Activated naive CD4-positive, alpha-beta T cell treated with anti-CD3 and anti-CD28 coated beads, Interleukin-2, amount 50 U/mL, for 72 hours (primary cell): Measurements from ENCODE around the gene FAM118B. TPM values are rescaled to one million over a fixed set of nuclear protein-coding genes. Genes with fewer than 3 reads are reported as not detected.

Source experiments
- ATAC-seq, 2 donors: fragments of 150-1000 bp; cut with Tn5 transposase; 2 replicates each; pipeline ENCODE4 v1.10.0; 2021; ENCODE audit warnings: mild to moderate bottlenecking in 2 of 2, moderate library complexity in 2 of 2
- DNase-seq, 2 donors: peaks; one replicate each; pipeline ENCODE4 v3.0.0; 2021 to 2022; ENCODE audit warnings: low spot score in 2 of 2
- H3K27ac Mint-ChIP-seq, 2 donors: one replicate each; pipeline ENCODE4 v1.8.0; 2022; ENCODE audit warnings: mild to moderate bottlenecking in 2 of 2, mixed read lengths in 2 of 2
- H3K36me3 Mint-ChIP-seq, 2 donors: one replicate each; pipeline ENCODE4 v1.8.0; 2022; ENCODE audit warnings: mixed read lengths in 2 of 2
- H3K9me3 Mint-ChIP-seq, 2 donors: one replicate each; pipeline ENCODE4 v1.8.0; 2022; ENCODE audit warnings: mixed read lengths in 2 of 2
- total RNA-seq, 2 donors: library from RNA; stranded (reverse); gene quantifications; one replicate each; pipeline ENCODE4 v1.2.3, GENCODE V29; 2022

The FAM118B gene
- 10 to 100 TPM in 1 of 2 donors, 1 to 10 TPM in 1; 6.1 to 15.6 TPM for total RNA-seq

GRCh38 chr11:126211236-126212088 is at the start of gene FAM118B, which contains the start of gene RPUSD4:
FAM118B (plus strand) TSS chr11:126211782; CDS start chr11:126235002, 23,220 bp downstream.
RPUSD4 (minus strand) TSS chr11:126211650; CDS start chr11:126211638, 12 bp downstream.
- Mint-ChIP-seq H3K36me3 (peaks cover 10 to 14% of the 10 kb centered on the region in 2 donors), H3K9me3 (no peaks in the 10 kb centered on the region)
- peak; percentile 94 to 97 for ATAC-seq

DNA sequence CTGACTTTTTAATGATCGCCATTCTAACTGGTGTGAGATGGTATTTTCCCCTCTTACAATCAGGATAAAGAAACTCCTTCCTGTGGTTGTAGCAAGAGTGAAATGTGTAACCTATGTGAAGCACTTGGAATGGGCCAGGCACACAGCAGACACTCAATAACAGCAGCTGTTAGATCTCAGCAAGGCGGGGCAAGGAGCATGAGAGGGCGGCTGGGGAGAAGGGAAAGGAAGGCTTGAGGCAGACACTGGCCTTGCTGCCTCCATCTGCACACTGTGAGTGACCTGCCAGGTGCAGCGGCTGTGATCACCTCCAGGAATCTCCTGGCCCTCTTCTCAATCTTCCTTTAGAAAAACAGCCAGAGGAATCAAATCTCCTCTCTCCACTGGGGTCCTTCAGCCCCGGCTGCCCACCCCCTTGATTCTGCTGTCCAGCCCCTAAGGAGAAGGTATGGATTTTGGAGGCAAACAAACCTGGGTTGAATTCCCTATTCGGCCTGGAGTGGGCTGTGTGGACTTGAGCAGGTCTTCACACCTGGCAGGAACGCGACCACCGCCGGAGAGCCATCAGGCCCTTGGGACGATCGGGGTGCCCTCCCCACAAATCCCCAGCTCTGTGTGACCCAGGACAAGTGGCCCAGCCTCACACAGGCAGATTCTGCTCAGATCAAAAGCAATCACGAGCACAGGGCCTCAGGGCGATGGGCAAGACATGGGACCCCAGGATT is 49.1 kb upstream of the FAM118B start:
- Mint-ChIP-seq H3K27ac (no peak overlapping the region), H3K9me3 (no peaks in the 10 kb centered on the region), H3K36me3 (no peaks in the 10 kb centered on the region)
- DNase-seq = no peak
- ATAC-seq = no peak

More at GRCh38 chr11:126211236-126212088, at the start of gene FAM118B, which contains the start of gene RPUSD4:
- peak within 1 kb of the TSS; percentile 82 to 97 for H3K27ac Mint-ChIP-seq
- peak; percentile 98 to 99 for DNase-seq

DNA sequence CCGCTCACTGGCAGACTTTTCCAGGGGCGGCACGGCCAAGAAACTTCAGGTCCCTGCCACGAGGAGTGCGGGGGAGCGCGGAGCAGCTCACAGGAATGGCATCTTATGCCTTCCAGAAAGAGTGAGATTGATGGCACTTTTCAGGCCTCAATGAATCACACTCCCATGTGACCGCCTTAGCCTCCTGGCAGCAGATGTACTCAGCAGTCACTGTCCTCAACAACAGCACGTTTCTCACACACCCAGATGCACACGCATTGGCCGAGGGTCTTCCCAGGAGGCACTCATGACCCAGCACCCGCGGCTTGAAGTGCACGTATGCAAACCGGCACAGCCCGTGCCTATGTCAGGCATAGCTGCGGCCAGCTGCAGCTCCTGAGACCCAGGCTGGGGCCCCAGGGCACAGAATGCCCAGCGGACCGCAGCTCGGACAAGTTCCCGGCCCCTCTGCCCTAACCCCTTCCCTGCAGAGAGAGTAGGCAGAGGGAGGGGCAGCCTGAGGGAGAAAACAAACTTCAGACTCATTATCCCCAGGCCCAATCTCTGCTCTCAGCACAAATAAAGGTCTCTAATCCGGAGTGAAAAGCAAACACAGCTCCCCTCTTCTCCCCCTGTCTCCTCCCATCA is 48.4 kb upstream of the FAM118B start:
- H3K27ac Mint-ChIP-seq = peak overlapping the region in 1 of 2 donors; percentile 52
- no peaks in the 10 kb centered on the region for H3K9me3 Mint-ChIP-seq
- DNase-seq (no peak), ATAC-seq (no peak)
- no peaks in the 10 kb centered on the region for H3K36me3 Mint-ChIP-seq

DNA sequence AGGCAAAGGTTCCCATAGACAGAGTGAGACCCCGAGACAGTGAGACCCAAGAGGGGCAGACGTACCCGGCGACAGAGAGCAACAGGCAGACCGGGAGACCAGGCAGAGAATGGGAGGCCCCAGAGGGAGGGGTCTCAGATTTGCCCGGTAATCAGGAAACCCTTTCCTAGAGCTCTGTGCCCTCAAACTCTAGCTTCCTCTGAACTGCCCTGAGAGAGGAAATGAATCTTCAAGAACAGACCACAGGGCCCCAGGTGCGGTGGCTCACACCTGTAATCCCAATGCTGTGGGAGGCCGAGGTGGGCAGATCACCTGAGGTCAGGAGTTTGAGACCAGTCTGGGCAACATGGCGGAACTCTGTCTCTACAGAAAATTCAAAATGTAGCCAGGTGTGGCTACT is 47.8 kb upstream of the FAM118B start:
- ATAC-seq (no peak), DNase-seq (no peak)
- Mint-ChIP-seq H3K36me3 (no peaks in the 10 kb centered on the region), H3K9me3 (no peaks in the 10 kb centered on the region), H3K27ac (peak overlapping the region in 1 of 2 donors; percentile 52)

GRCh38 chr11:126164781-126165180 is 46.8 kb upstream of the FAM118B start:
- no peak overlapping the region for H3K27ac Mint-ChIP-seq
- no peak for DNase-seq
- ATAC-seq = no peak
- no peaks in the 10 kb centered on the region for H3K9me3 Mint-ChIP-seq
- no peaks in the 10 kb centered on the region for H3K36me3 Mint-ChIP-seq

DNA sequence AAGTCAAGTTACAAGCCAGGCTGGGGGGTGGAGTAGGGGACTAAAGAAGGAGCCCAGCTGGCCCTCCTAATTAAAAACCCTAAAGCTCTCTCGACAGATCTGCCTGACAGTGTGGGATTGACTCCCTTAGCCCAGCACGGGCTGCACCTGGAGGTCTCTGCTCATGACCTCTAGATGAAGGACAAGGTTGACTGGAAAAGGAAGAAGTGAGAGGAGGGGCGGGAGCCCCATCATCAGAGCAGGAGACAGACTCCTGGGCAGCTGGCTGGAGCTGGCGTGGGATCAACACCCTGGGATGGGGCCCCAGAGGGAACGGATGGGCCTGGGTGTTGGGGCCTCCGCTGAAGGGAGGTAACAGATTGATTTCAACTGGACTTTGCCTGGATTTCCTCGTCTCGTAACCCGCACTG is 46.3 kb upstream of the FAM118B start:
- Mint-ChIP-seq H3K27ac (no peak overlapping the region), H3K9me3 (no peaks in the 10 kb centered on the region), H3K36me3 (no peaks in the 10 kb centered on the region)
- ATAC-seq (no peak), DNase-seq (no peak)

GRCh38 chr11:126165757-126166156 is 45.8 kb upstream of the FAM118B start:
- DNase-seq = no peak
- ATAC-seq = no peak
- H3K36me3 Mint-ChIP-seq = no peaks in the 10 kb centered on the region
- no peaks in the 10 kb centered on the region for H3K9me3 Mint-ChIP-seq
- H3K27ac Mint-ChIP-seq = no peak overlapping the region

- Mint-ChIP-seq H3K27ac (no peak overlapping the region), H3K36me3 (no peaks in the 10 kb centered on the region), H3K9me3 (no peaks in the 10 kb centered on the region)
- DNase-seq = no peak
- ATAC-seq = no peak
Observed at GRCh38 chr11:126166413-126166812, 45.2 kb upstream of the FAM118B start.

- no peaks in the 10 kb centered on the region for H3K9me3 Mint-ChIP-seq
- no peaks in the 10 kb centered on the region for H3K36me3 Mint-ChIP-seq
- ATAC-seq (no peak), DNase-seq (no peak)
- no peak overlapping the region for H3K27ac Mint-ChIP-seq
Observed at GRCh38 chr11:126167488-126167887, 44.1 kb upstream of the FAM118B start.

DNA sequence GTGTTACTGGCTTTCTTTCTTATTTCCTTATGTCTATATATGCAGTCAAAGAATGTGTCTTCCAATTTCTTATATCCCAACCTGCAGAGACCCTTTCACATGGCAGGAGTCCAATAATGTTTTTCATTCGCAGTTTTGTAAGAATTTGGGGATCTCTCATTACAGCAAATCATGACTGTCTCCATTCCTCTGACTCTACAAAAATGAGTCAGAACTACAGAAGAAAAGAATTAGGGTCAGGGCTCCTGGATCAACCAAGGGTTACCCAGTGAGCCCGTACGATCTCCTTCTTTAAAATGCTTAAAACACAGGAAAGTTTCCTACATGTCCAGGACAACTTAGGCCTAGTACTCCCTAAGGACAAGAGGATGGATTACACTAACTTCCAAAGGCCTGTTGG is 42.3 kb upstream of the FAM118B start:
- no peaks in the 10 kb centered on the region for H3K9me3 Mint-ChIP-seq

DNA sequence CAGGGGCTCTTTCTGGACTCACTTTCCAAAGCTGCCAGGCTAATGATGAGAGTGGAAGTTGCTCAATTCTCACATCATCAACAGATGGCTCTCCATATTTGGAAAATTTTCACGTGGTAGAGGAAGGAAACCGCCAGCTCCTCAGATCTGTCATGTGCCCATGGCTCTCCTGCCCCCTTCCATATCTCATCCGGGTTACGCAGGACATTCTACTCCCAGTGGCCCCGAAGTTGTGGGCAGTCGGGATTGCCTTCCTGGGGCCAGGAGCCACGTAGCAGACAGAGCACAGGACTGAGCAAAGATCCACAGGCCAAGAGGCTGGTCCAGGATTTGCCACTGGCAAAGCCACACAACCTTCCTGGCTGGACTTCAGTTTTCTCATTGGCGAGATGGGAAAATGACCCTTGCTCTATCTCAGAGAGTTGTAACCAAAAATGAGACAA is 39.0 kb upstream of the FAM118B start:
- DNase-seq (no peak), ATAC-seq (no peak)
- Mint-ChIP-seq H3K9me3 (no peaks in the 10 kb centered on the region), H3K27ac (peak overlapping the region in 1 of 2 donors; percentile 36), H3K36me3 (no peaks in the 10 kb centered on the region)

More for the DNA sequence above, 42.3 kb upstream of the FAM118B start:
- no peaks in the 10 kb centered on the region for H3K36me3 Mint-ChIP-seq
- ATAC-seq (no peak), DNase-seq (no peak)
- no peak overlapping the region for H3K27ac Mint-ChIP-seq

DNA sequence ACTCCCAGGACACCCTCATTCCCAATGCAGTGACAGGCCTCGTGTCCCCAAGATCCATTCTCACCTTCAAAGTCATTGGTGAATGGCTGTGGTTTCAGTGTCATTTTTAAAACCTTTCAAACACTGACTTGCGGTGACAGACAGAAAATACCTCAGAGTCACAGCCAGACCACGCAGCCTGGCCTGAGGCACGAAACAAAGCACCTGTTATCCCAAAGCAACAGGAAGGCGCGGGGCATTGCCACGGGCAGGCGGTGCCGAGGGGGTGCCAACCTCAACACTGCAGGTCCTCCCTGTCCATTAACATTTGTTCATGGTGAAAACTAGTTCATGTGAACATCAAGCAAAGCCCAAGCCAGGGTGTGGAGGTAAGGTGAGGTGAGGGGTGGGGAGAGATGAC is 38.3 kb upstream of the FAM118B start:
- no peaks in the 10 kb centered on the region for H3K36me3 Mint-ChIP-seq
- no peak for DNase-seq
- no peak overlapping the region for H3K27ac Mint-ChIP-seq
- no peak for ATAC-seq
- no peaks in the 10 kb centered on the region for H3K9me3 Mint-ChIP-seq

- Mint-ChIP-seq H3K27ac (no peak overlapping the region), H3K36me3 (no peaks in the 10 kb centered on the region), H3K9me3 (no peaks in the 10 kb centered on the region)
- ATAC-seq = no peak
- no peak for DNase-seq
Observed at GRCh38 chr11:126174816-126175215, 36.8 kb upstream of the FAM118B start.

GRCh38 chr11:126175393-126175792 is 36.2 kb upstream of the FAM118B start:
- H3K36me3 Mint-ChIP-seq = no peaks in the 10 kb centered on the region
- ATAC-seq (no peak), DNase-seq (no peak)
- H3K27ac Mint-ChIP-seq = no peak overlapping the region
- H3K9me3 Mint-ChIP-seq = no peaks in the 10 kb centered on the region

DNA sequence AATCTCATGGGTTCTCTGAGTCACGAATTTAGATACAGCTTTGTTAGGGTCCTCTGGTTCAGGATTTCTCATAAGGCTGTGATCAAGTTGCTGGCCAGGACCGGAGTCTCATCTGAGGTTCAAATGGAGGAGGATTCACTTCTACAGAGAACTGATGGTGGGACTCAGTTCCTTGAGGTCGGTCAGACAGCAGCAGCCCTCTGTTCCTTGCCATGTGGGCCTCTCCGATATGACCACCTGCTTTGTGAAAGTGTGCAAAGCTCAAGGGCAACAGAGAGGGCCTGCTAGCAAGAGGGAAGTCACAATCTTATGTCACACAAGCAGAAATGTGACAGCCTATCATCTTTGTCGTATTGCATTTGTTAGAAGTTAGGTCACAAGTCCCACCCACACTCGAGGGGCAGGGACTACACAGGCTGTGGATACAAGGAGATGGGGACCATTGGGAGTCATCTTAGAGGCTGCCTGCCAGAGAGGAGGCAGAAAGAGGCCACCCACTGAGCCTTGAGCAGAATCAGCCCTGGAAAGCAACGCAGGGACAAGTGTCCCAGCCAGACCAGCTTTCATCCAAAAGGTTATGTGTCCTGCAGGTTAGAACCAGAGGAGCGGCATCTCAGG is 34.6 kb upstream of the FAM118B start:
- Mint-ChIP-seq H3K27ac (peak overlapping the region in 1 of 2 donors; percentile 11), H3K36me3 (no peaks in the 10 kb centered on the region), H3K9me3 (no peaks in the 10 kb centered on the region)
- DNase-seq (no peak), ATAC-seq (no peak)

DNA sequence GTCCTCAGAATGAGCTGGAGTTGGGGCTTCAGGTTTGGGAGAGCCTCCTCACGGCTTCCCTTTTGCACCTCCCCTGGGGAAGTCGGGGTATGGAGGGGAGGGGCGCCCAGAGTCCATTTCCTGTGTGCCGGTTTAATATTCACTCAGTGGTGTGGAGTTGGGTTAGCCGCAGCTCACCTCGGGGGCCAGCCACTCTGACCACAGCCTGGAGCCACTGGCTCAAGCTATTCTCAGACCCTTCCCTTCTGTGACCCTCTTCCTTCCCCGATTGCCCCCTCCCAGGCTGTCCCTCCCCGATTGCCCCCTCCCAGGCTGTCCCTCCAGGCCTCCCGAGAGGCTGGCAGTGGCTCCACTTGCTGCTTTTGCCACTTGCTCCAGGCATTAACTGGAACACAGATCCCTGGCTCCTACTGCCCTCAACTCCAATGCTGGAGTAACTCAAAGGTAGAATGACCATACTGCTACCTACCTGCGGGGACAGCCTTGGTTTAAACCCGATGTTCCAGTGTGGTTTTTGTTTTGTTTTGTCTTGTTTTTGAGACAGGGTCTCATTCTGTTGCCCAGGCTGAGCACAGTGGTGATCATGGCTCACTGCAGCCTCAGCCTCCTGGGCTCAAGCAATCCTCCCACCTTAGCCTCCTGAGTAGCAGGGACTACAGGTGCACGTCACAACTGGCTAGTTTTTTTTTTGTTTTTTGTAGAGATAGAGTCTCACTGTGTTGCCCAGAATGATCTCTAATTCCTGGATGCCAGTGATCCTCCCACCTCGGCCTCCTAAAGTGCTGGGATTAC is 29.4 kb upstream of the FAM118B start:
- H3K36me3 Mint-ChIP-seq = no peaks in the 10 kb centered on the region
- no peaks in the 10 kb centered on the region for H3K9me3 Mint-ChIP-seq
- ATAC-seq (no peak), DNase-seq (no peak)
- peak overlapping the region in 1 of 2 donors; percentile 42 for H3K27ac Mint-ChIP-seq
